ENCODE measurements around the gene SLC5A5.

Gene SLC5A5

DNA sequence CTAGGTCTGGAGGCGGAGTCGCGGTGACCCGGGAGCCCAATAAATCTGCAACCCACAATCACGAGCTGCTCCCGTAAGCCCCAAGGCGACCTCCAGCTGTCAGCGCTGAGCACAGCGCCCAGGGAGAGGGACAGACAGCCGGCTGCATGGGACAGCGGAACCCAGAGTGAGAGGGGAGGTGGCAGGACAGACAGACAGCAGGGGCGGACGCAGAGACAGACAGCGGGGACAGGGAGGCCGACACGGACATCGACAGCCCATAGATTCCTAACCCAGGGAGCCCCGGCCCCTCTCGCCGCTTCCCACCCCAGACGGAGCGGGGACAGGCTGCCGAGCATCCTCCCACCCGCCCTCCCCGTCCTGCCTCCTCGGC is at the start of gene SLC5A5:
Gene SLC5A5, plus strand, starts transcription at position 68 of the 373 bp plus-strand sequence. CDS start 375 bp downstream, outside the sequence.
- DNase-seq (ENCODE audit: low read depth): no peak

DNA sequence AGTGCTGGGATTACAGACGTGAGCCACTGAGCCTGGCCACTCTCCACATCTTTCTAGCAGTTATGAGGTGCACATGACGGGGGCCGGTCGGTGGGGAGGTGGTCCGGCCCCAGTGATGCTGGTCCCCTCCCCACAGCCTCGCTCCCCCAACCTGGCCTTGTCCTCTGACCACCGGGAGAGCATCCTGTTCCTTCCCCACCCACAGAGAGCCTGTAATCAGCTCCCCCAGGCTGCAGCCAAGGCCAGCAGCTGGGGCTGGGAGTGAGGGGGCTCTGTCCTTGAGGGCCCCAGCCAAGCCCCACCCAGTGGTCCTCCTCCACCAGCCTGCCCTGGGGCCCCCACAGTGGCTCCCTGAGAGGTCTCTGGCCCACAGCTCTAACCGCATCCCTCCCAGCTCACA is 47.4 kb upstream of the SLC5A5 start:
- no peak for DNase-seq (ENCODE audit: low read depth)

DNA sequence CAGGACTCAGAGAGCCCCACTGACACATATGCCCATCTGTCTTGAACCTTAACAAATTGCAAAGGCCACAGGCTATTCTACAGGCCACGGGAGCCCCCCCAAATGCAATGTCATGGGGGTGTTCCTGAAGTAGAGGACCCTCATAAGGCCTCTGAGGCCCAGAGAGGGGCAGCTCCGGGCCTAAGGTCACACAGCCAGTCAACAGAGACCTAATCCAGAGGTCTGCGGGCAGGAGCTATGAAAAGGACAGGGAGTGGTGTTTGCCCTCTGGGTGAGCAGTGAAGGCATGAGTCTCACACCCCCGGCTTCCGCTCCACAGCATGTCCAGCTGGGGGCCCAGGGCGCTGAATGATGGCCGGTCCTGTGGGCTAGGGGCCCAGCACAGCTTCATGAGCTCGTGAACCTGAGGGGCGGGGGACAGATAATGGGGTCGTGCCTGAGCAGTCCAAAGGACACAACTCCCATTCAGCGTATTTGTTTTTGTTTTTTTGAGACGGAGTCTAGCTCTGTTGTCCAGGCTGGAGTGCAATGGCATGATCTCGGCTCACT is 45.2 kb upstream of the SLC5A5 start:
- no peak for DNase-seq (ENCODE audit: low read depth)

DNA sequence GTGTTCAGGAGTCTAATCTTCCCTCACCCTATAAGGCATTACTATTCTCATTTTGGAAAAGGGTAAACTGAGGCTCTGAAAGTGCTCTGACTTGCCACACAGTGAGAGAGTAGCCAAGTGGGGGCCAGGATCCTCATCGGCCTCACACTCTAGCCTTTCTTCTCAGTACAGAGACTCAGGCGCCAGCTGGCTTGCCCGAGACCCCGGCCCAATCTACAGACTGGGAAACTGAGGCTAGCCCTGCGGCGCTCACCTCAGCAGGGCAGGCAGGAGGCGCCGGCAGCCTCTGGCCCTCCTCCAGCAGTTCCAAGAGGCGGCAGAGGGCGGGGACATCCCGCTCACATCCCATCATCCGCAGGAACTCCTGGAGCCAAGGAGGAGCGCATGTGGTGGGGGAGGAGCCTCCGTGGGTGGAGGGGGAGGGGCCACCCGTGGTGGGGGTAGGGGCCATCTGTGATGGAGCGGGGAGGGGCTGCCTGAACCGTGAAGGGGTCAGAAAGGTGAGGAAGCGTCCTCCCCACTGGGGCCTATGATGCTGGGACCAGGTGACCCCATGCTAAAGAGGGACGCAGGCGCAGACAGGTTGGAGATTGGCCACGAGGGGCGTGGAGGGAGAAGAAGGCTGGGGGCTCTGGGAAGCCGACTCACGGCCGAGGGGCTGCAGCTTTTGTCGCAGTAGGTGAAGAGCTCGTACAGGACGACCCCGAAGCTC is 41.7 kb upstream of the SLC5A5 start:
- DNase-seq (ENCODE audit: low read depth): no peak

DNA sequence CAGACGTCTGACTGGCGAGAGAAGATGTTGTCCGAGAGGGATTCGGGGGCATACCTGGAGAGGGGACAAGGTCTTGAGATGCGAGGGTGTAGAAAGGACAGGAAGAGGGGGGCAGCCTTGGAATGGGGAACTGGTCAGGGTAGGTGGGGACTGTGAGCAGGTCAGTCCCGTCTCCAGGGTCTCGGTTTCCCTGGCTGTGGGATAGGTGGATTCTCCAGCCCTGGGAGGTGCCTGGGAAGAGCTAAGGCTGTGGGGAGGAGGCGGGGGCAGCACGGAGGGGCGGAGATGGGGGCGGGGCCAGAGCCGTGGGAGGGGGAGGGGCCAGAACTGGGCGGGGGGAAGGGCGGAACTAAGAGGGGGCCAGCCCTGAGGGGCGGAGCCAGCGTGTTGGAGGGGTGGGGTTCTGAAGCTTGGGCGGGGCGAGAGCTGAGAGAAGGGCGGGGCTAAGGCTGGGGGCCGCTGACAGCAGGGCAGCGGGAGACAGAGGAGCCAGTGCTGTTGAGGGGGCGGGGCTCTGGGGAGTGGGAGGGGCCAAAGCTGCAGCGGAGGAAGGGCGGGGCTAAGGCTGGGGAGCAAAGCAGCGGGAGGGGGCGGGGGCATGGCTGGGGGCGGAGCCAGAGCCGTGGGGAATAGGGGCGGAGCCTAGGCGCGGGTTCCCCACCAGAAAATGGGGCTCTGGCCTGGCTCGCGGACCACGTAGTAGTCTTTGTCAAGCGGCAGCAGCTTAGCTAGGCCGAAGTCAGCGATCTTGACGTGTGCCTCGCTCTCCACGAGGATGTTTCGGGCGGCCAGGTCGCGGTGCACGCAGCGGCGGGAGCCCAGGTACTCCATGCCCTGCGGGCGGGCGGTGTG is 41.0 kb upstream of the SLC5A5 start:
- DNase-seq (ENCODE audit: low read depth): no peak

DNA sequence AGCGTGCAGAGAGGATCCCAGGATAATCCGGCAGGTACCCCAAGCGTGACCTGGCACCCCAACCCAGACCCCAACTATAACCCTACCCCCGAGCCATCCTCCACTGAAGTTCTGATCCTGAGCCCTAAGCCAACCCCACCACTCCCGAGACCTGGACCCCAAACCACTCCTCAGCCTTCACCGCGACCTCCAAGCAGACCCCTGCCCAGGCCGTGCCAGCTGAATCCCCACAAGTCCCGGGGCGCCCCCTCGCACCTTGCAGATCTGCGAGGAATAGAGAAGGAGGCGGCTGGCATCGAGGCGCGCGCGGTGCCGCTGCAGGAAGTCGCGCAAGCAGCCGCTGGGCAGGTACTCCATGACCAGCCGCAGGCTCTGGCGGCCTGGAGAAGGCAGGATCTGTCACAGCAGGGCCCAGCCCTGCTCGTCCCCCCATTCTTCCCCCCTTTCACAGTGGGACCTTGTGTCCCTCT is 40.3 kb upstream of the SLC5A5 start:
- DNase-seq (ENCODE audit: low read depth): no peak

DNA sequence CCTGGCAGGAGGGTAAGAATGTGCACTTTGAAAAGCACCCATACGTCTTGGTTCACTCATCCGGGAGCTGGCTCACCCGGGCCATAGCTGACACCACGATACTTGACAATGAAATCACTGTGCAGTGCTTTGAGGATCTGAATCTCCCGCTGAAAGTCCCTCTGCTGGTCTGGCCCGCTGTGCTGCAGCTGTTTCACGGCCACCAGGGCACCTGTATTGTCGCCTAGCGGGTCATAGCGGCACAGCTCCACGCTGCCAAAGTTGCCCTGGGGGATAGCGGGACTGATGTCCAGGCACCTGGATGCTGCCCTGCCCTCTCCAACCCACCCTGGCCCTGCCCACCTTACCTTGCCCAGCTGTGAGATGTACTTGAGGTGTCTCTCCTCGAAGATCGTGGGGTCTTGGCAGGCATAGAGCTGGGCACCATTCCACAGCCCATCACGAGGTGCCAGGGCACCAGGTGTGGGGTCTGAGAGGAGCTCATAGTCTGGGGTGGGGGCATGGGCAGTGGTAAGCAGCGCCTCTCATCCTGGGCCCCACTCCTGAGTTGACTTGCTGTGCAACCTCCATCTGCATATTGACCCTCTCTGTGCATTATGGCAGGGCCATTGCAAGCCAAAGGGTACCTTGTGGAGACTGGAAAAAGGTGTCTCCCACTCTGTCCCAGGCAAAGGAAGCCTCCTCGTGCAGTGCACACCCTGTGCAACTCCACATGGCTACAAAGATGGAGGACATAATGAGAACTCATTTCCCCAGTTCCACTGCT is 39.1 kb upstream of the SLC5A5 start:
- DNase-seq (ENCODE audit: low read depth): no peak

DNA sequence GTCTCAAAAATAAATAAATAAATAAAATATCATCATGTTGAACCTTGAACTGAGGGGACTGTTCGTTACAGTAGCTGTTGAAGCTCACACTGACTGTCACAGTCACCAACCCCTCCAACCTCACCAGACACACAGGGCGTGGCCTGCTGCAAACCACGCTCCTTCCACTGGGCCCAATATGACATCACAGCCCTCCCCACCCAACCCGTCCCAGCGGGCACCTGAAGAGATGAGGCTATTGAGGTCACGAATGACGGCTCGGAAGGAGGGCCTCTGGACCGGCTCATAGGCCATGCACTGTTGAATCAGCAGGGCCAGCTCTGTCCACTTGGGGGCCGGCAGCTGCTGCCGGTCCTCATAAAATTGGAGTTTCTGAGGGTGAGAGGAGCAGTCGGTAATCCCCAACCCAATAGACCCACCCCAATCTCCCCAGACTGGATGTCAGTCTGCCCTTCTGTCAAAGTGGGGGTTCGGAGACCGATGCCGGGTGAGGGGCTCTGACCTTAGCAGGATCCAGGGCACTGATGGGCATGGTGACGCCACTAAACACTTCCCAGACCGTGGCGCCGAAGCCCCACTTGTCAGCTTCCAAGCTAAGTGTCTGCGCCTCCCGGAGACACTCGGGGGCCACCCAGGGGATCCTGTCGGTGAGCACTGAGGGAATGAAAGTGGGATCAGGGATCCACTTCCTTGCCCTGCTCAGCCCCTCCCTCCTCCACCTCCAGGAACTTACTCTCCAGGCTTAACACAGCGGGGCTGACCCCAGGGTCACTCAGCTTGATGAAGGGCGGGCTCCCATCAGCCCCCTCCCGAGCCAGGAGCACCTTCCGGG is 37.2 kb upstream of the SLC5A5 start:
- no peak for DNase-seq (ENCODE audit: low read depth)

DNA sequence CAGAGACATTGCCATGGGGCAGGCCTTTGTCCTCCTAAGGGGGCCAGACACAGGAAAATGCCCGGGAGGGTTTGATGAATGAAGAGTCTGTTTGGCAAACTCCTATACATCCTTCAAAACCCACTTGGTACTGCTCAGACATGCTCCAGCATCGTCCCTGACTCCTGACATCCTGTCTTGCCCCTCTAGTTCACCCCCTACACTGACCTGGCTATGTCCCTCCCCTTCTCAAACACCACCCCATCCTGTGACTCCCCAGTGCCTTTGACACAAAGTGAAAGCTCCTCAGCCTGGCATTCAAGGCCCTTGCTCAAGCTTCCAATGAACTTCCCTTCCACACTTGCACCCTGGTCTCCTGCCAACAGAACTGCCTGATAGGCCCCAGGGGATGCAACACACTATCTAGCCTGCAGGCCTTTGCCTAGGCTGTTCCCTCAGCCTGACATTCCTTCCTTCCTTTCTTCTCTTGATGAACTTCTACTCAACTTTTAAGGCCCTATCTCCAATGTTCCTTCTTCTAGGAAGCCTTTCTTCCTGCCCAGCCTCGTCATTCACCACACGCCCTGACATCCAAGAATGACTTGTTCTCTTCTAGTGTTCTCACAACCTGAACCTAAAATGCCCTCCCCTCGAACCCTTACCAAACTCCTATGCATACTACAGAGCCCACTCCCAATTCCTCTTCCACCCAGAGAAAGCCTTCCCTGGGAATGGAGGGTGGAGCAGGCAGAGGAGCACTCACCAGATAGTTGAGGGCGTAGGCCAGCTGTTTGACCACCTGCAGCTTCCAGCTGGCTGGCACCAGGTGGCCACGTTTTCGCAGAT is 36.4 kb upstream of the SLC5A5 start:
- no peak for DNase-seq (ENCODE audit: low read depth)

DNA sequence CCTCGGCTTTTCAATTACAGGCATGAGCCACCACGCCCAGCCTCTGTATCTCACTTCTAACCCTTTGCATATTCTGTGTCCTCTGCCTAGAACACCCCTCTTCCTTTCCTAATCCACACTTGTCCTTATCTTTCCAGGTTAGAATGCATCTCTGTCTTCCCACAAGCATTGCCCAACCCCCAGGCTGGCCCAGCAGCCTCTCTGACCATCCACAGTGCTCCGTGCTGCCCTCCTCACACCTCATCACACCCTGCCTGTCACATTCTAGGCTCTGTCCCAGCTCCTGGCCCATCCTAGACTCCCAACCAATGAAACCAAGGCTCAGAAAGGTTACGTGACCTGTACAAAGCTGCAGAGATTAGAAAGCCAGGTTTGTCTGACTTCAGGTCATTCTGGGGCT is 35.2 kb upstream of the SLC5A5 start:
- DNase-seq (ENCODE audit: low read depth): no peak

DNA sequence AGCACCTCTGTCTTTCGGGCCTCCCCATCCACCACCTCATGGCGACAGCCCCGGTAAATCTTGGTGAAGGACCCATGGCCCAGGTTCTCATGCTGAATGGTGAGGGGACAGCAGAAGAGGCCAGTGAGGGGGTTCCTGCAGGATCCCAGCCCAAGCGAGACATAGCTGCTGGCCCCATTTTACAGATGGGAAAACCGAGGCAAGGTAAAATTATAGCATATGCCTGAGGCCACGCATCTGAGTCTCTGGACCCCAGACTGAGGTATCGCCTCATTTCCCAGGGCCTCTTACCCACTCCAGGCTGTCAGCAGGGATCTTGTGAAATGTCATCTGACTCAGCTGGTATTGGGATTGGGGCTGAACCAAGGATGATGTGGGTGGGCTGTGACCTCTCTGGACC is 33.8 kb upstream of the SLC5A5 start:
- DNase-seq (ENCODE audit: low read depth): no peak

DNA sequence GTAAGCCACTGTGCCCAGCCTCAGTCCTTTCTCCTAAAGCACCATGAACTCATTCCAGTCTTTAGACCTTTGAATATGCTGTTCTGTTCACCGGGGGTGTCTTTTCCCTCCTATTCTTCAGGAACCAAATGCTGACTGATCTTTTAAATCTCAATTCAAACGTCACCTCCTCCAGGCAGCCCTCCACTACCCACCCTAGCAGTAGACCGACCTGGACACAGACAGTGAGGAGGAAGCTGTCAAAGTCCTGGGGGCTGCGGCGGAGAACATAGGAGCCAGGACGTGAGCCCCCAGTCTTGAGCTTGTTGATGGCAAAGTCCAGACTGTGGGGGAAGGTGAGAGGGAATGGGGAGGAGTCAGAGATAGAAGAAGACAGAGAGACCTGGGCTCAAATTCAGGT is 31.7 kb upstream of the SLC5A5 start:
- no peak for DNase-seq (ENCODE audit: low read depth)

DNA sequence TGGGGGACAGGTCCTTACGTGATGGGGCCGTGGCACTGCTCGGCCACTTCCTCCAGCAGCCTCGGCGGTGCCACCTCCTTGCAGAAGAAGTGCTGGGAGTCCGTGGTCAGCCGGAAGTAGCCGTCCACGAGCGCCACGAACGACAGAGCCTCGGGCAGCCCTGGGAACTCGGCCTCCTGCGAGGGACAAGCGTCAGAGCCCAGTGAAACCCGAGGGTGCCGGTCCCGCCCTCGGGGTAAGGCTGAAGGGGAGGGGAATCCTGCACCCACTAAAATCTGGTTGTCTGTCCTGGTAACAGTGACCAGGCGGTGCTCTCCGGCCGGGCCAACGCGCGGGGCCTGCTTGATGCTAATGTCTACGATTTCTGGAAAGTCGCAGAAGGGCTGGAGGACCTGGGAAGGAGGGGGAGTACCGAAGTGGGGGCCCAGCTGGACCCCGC is 30.4 kb upstream of the SLC5A5 start:
- DNase-seq (ENCODE audit: low read depth): no peak

DNA sequence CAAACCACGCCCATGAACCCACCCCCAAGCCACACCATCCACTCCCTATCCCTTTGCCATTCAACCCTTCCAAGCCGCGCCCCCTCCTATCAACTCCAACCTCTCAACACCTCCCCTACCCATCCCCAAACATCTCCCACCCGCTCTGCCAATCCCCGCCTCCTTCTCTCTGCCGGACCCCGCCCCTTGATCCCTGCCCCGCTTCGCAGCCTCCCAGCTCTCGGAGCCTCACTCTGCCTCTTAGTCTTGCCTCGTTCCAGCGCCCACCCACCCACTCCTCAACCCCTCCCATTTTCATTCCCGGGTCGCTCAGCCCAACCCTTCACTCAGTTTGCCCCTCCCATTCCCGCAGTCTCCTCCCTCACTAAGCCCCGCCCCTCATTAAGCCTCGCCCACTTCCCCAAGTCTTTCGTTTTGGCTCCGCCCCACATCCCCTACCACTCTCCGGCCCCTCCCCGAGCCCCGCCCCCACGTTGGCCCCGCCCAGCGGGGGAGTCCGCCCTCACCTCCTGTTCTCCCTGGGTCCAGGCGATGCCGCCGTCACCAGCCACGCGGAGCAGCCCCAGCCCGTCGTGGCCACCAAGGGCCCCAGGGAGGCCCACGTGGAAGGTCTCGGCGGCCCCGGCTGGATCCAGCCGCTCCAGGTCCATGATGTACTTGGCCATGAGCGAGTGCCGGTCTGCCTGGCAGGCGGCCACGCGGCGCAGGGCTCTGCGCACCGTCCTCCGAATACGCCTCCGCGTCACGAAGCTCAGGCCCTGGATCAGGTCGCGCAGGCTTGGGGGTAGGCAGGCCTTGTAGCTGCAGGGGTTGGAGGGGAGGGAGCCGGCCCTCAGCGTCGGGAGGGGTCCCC is 29.7 kb upstream of the SLC5A5 start:
- no peak for DNase-seq (ENCODE audit: low read depth)

DNA sequence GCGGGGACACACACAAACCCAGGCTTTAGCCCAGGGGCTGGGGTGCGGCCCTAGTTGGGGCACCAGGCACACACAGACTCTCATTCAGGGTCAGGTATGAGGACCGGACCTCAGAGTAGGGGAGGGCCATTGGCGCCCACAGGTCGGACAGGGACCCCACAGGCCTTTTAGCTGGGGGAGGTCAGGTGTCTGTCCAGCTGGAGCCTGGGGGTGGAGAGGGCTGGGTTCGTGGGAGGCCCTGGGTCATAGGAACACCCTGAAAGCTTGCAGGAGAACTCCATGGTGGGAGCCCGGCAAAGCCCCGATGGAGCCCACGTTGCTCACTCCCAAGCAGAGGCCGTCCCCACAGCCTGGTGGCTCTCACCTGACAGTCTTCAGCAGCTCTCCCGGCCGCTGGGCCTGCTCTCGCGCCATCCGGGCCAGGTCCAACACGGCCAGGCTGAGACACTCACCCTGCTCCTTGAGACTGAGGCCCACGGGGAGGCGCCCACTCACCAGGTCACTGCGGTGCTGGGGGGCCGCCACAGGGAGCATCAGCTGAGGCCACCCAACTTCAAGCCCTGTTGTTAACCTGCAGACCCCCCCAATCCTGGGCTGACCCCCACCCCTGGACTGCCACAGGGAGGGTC is 29.0 kb upstream of the SLC5A5 start:
- no peak for DNase-seq (ENCODE audit: low read depth)

DNA sequence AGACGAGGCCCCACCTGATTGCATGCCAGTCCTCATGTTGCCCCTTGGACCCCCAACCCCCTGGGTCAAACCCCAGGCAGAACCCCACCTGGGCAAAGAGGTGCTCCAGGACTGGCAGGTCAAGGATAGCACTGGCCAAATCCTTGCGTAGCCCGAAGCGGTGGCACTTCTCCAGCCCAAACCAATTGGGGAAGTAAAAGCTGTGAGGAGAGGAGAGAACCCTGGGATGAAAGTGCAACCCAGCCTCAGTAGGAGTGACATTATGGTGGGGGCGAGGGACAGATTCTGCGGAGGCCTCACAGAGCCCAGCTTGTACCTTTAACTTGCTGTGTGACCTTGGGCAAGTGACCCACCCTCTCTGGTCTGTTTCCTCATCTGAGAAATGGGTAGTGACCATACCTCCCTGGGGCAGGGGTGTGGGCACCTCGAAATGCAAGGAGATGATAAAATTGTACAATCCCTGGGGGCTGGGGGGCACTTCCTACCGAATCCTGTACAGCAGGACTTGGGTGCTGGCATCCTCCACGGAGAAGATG is 28.4 kb upstream of the SLC5A5 start:
- DNase-seq (ENCODE audit: low read depth): no peak

DNA sequence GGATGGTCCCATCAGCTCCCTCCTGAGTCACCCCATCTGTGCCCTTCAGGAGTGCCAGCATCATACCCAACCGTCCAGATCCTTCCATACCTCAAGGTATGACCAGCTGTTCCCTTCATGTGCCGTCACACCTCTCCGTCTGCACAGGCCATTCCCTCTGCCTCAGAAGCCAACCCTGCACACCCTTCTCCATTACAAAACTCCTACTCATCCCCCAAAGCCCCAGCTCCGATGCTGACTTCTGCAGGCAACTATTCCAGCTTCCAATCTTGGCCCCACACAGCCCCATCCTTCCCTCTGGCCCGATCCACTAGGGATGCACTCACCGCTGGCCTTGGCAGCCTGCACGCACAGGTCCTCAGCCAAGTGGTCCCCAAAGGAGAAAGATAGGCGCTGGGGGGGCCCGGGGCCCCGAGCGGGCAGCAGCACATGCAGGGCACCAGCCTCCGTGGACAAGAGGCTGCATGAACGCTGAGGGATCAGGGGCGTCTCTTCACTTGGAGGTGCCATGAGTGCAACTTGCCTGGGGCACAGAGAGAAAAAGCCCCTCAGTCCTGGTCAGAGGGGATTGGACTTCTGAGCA is 27.7 kb upstream of the SLC5A5 start:
- no peak for DNase-seq (ENCODE audit: low read depth)

DNA sequence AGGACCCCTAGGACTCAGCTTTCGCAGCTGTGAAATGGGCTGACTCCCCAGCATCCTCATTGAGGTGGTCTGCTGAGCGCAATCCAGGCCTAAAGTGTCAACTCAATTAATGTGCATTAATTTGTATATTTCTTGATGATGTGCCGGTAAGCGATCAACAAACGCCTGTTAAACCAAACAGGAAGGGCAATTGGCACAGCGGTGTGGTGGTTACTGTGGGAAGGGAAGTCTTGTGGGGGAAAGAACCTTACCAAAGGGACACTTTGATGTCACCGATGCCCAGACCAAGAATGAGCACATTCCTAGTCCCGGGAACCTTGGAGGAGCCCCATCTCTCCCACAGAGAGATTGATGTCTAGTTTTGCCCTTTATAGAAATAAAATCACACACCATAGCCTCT is 25.6 kb upstream of the SLC5A5 start:
- no peak for DNase-seq (ENCODE audit: low read depth)
